HG03064 (cell line): ENCODE data around the gene SYVN1.
"Not testable (repeated sequence)": the region's sequence is repeated elsewhere in the genome, so short reads cannot be mapped to it uniquely, and the experiment has no call there.

Experiments used
- ATAC-seq: cut with Tn5 transposase; IDR thresholded peaks from one replicate; pipeline ENCODE4 v1.9.1; 2021; ENCODE audit warnings: low read depth; ENCODE audit not compliant: unreplicated experiment

The SYVN1 gene

DNA sequence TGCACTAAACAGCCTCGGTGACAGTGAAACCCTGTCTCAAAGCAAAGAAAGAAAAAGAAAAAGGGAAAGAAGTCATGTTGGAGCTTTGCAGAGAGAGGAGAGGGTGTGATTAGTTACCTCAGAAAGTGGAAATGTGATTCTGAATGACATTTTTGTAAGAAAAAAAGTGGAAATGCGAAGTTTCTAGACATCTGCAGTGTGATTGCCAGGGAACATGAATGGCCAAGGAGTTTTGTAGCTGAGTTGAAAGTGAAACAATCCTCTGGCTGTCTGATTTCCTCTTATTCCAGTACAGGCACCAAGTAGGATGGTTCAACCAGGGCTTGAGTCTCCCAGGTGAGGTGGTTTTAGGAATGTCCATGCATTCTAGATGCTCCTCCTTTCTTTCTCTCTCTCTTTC, 17.8 kb upstream of the SYVN1 start:
- no peak for ATAC-seq

DNA sequence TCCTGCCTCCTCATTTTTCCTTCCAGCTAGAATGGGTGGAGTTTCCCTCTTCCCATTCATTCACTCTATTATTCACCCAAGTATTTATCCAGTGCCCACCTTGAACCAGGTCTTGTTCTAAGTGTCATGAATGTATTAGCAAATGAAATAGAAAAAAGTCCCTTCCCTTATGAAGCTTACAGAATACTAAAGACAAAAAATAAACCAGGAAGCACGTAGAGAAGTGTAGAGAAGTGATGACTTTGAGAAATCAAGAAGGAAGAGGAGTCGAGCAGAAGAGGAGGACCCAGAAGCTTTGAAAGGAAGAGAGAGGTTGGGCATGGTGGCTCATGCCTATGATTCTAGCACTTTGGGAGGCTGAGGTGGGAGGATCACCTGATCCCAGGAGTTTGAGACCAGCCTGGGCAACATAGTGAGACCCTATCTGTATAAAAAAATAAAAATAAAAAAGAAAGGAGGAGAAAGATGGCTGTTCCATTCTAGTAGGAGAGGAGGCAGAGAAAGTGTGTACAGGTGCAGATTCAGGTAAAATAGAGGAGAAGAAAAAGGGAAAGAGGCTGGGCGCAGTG, 17.1 kb upstream of the SYVN1 start:
- ATAC-seq = no peak

DNA sequence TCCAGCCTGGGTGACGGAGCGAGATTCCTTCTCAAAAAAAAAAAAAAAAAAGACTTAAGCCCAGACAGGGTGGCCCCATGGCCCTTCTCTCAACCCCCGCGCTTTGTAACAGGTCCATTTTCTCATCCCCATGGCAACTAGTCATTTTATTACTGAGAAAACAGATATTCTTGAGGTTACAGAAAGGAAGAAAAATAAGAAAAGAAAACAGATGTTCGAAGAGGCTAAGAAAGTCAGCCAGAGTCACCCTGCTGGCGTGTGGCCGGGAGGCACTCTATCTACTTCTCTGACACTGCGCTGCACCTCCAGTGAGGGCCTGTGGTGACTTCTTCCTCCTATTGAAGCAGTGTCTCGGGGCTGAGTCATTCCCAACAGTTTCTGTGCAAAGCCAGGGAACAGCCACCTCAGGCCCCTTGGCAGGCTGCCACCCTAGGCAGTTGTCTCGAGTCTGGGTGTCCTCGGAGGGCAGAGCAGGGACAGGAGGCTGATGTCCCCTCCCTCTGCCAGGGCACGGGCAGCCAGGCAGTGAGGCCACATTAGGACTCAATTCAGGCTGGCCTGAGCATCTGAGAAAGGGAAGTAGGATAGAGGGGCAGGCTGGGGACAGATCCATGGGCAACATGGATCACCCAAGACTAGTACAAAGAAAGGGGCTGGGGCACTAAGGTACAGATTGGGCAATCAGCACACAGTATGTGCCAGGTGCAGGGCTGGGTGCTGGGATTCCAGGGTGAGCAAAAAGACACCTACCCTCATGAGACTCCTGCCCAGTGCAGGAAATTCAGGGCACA, 16.4 kb upstream of the SYVN1 start:
- ATAC-seq = no peak

GRCh38 chr11:65150131-65150508, 15.8 kb upstream of the SYVN1 start:
- ATAC-seq = not testable (repeated sequence)

DNA sequence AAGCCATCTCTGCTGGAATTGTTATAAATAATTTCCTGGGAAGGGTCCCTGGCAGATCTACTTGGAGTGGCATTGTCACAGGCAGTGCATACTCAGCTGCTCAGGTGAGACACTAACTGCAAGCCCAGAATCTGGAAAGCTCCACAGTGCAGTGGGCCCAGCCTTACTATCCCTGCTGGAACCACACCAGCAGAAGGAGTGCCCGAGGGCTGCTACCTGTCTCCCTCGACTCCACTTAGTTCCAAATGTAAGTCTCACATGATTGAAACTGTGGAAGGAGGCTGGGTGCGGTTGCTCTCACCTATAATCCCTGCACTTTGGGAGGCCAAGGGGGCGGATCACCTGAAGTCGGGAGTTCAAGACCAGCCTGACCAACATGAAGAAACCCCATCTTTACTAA, 14.3 kb upstream of the SYVN1 start:
- no peak for ATAC-seq

DNA sequence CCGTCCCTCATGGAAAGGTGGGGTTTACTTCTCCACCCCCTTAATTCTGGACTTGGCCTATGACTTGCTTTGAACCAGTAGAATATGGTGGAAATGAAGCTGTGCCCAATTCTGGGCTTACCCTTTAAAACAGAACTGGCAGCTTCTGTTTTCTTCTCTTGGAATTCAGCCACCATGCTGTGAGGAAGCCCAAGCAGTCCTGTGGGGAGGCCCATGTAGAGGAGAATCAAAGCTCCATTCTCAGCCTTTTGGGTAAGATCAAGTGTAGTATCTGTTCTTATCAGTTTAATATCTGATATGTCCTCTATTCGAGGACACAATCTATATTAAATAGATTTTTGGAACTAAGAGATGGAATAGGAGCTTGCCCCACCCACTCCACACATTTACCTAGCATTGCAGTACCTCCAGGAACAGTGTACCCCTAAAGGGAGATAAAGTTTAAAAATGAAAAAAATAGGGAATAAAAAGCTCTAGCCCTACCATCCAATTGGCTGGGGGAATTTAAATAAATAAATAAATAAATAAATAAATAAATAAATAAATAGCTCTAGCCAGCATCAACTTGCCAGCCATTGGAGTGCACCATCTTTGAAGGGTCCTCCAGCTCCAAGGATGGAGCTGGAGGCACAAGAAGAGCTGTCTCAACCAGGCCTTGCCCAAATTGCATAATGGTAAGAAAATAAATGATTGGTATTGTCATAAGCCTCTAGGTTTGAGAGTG, 13.2 kb upstream of the SYVN1 start:
- no peak for ATAC-seq

DNA sequence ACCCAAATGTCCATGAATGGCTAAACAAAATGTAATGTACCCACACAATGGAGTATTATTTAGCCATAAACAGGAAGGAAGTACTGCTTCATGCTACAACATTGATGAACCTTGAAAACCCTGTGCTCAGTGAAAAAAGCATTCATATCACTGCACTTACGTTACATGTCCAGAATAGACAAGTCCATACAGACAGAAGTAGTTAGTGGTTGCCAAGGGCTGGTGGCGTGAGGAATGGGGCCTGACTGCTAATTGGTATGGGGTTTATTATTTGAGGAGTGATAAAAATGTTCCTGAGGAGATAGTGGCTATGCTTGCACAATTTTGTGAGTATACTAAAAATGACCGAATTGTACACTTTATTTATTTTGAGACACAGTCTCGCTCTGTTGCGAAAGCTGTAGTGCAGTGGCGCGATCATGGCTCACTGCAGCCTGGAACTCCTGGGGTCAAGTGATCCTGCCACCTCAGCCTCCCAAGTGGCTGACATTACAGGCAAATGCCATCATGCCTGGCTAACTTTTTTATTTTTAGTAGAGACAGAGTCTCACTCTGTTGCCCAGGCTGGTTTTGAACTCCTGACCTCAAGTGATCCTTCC, 7.7 kb upstream of the SYVN1 start:
- ATAC-seq = no peak

- ATAC-seq = no peak
Observed at GRCh38 chr11:65136515-65137096, 2.3 kb upstream of the SYVN1 start.

- ATAC-seq = no peak
Observed at GRCh38 chr11:65135633-65136145, 1.4 kb upstream of the SYVN1 start.

DNA sequence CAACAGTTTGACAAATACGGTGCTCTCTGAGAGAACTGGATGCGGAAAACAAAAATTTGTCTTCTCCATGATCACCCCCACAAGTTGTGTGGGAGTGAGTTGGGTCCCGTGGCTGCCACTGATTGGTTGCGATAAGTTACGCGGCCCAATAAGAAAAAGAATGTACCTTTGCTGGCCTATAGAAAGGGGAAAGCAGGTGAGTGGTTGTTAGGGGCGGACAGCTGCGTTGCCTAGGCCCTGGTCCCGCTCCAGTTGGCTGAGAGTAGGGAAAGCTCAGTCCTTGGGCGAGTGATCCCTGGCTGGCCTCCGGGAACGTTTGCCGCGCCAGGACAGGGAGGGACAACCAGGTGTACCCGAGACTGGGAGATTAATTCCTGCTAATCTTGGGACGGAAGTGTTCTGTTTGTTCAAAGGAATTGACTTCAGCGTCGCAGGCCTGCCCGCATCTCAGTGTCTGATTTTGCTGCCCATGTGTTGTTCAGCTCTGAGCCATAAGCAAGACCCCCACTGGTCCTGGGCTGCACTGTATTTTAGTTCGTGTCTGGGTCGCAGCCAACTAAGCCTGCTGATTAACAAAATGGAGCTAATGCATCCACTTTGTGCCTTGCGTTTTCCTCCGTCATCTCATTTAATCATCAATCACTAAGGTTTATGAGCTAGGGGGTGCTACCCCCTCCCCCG, 773 bp upstream of the SYVN1 start:
- ATAC-seq = peak; percentile 48

DNA sequence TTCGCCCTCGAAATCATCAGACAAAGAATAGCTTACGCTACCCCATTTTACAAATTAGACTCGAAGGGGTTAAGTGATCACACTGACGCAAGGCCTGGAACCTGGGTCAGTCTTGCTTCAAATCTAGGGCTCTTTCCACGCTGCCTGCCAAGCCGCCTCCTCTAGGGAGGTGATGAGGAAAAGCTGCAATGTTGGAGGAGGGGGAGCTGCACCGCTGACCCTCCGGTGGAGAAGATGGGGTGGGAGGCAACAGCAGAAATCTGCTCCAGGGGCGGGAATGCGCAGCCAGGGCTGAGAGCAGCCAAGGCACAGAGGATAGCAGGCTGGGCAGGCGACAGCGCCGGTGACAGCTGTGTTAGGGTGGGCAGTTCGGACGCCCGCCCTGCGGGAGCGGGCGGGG, 595 bp downstream of the SYVN1 start:
- ATAC-seq = no peak

- ATAC-seq = no peak
Observed at GRCh38 chr11:65132988-65133700, 1.2 kb downstream of the SYVN1 start.

DNA sequence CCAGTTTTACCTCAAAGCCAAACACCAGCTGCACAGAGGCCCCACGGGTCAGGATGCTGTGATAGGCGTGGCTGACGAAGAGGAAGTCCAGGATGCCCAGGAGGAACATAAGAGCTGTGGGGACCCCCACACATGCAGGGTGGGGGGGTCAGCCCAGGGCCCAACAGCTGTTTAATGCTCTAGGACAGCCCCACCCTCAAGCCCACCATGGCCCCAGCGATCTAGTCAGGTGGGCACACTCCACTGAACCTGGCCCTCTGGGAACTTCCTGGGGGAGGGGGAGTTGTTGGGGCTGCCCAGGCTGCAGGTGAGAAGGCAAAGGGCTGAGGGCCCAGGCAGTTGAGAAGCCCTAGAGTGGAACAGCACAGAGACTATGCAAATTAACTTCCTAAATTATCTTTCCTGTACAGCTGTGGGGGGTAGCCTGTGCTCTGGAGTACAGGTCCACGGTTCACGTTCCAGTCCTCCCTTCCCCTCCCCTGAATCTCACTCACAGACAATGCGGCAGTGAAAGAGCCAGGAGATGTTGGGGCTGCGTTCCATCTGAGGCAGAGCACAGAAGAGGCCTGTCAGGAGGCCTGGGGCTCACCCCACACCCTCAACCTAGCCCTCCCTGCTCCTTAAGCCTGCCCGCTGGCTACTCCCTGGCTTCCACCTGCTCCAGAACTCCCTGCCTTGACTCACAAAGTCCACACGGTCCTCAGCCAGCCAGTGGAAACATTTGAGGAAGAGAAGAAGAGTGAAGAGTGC, 1.9 kb downstream of the SYVN1 start:
- ATAC-seq = no peak

DNA sequence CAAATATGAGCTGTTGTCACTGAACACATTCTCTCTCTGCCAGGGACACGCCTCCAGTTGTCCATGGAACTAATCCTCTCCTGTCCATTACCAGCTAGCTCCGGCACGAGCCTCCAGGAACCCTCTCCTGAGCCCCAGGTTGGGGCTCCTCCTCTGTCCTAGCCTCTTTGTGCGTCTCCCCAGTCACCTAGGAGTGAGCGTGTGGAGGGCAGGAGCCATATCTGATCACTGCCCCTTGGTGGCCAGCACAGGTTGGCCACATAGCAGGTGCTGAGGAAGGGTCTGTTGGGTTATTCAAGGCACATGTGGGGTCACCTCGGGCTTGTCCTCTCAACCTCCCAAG, 2.5 kb downstream of the SYVN1 start:
- ATAC-seq = no peak

DNA sequence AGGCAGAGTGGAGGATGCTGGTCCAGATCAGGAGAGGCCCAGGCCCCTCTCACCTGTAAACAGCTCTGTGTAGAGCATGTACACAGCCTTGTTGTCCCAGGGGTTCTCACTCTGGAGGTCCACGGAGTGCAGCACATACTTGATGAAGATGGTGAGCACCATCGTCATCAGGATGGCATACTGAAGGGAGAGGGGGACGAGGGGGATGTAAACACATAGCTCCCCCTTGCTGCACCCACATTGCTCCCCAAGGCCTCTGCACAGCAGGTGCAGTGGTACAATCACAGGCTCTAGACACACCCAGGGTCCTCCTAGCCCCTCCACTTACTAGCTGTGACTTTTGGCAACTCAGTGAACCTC, 2.9 kb downstream of the SYVN1 start:
- no peak for ATAC-seq

DNA sequence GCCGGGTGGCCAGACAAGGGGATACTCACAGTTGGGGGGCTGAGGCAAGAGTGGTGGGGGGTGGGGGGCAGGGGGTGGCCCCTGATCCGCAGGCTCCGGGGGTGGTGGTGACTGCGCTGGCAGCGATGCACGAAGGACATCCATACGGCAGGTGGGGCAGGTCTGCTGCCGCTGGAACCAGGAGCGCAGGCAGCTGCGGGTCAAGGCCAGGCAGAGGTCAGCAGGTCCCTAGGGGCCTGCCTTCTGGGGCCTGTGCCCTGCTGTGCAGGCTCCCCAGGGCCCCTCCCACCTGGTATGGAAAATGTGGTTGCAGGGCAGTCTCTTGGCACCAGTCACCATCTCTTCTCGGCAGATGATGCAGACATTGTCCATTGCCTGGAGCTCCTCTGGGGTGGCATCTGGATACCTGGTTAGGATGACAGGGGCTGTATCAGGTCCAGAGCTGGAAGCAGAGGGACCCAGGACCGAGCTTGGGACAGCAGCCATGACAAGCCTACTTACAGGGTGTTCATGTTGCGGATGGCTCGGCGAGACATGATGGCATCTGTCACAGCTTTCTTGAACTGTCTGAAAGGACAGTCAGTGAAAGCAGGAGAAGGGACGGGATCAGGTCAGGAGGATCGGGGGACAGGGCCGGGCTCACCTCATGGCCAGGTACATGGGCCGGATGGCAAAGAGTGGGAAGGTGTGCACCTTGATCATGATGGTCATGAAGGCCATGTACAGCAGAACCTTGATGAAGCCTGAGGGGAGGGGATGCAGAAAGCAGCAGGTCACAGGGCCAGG, 3.5 kb downstream of the SYVN1 start:
- no peak for ATAC-seq

DNA sequence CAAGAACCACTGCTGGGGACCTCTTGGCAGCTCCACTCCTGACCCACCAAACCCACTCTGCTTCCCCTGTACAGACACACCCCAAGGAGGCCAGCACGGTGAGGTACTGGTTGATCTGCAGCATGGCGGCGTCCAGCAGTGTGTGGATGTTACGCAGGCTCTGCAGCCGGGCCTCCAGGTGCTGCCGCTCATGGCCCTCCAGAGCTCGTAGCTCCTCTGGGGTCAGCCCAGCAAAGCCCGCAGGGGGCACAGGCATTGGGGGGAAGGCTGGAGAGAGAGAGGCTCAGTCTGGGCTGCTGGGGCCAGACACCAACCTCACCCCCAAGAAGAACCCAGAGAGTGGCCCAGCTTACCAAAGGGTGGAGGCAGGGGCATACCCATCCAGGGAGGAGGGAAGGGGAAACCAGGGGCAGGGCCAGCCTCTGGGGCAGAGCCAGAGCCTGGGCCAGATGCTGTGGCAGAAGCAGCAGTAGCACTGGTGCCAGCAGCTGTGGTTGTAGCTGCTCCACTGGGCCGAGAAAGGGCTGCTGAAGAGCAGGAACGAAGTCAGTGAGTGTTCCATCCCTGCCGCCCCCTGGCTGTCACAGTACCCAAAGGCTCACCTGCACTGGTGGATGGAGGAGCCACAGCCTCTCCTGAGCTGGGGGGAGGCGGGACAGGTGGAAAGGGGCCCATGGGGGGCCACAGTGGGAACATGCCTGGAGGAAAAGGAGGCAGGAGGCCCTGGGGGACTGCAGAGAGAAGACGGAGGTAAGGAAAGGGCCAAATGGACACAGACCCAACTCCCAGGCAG, 4.5 kb downstream of the SYVN1 start:
- no peak for ATAC-seq
